ENCODE measurements around the gene PYGB. TPM values are rescaled to one million over a fixed set of nuclear protein-coding genes. Genes with fewer than 3 reads are reported as not detected.

Gene PYGB
- total RNA-seq, 1 experiment from 2014 or later = 435 TPM

GRCh38 chr20:25246182-25246999, 1.5 kb upstream of the PYGB start:
- ChIA-PET CTCF (interaction anchor here (0.5 to 6.5 kb wide), 28 partner anchors 9 to 830 kb away, joined by 3 to 92 read pairs (median 4); no protein-coding TSS in a partner anchor), POLR2A (interaction anchor here (0.8 to 15.4 kb wide), 25 partner anchors 9 to 1885 kb away, joined by 3 to 517 read pairs (median 6); partner anchors contain the start of genes ABHD12, APMAP, ENTPD6 and GINS1)
- Mint-ChIP-seq H3K4me3 (ENCODE audit: unreplicated experiment) (peak overlapping the region; percentile 93), H3K9me3 (ENCODE audit: unreplicated experiment) (no peaks in the 10 kb centered on the region), H3K36me3 (ENCODE audit: insufficient read depth, unreplicated experiment) (peaks cover 18% of the 10 kb centered on the region), H3K4me1 (ENCODE audit: insufficient read depth, unreplicated experiment) (peaks cover 28% of the 10 kb centered on the region), H3K27ac (ENCODE audit: low read depth, unreplicated experiment) (peak overlapping the region; percentile 74), H3K27me3 (ENCODE audit: insufficient read depth, unreplicated experiment) (no peaks in the 10 kb centered on the region)
- DNase-seq (ENCODE audit: unreplicated experiment) = no peak
- BruUV-seq (replicated peaks) = TSS peak; percentile 45
- intact Hi-C loops (cut with micrococcal nuclease) = loop anchor here (2.0 to 10.0 kb wide), 5 partner anchors 14 to 252 kb away; no protein-coding TSS in a partner anchor
- TF ChIP-seq CTCF (IDR thresholded peaks at IDR 0.05; ENCODE audit: unreplicated experiment) = no peak

- ChIA-PET POLR2A (interaction anchor here (0.7 to 15.4 kb wide), 34 partner anchors 9 to 1886 kb away, joined by 3 to 517 read pairs (median 5); partner anchors contain the start of genes ABHD12, ACSS1, APMAP and ENTPD6), CTCF (interaction anchor here (0.5 to 6.5 kb wide), 34 partner anchors 9 to 831 kb away, joined by 3 to 92 read pairs (median 4); no protein-coding TSS in a partner anchor)
- Mint-ChIP-seq H3K27ac (ENCODE audit: low read depth, unreplicated experiment) (peak overlapping the region; percentile 74), H3K9me3 (ENCODE audit: unreplicated experiment) (no peaks in the 10 kb centered on the region), H3K36me3 (ENCODE audit: insufficient read depth, unreplicated experiment) (peaks cover 25% of the 10 kb centered on the region), H3K4me1 (ENCODE audit: insufficient read depth, unreplicated experiment) (peaks cover 24% of the 10 kb centered on the region), H3K4me3 (ENCODE audit: unreplicated experiment) (peak overlapping the region; percentile 93), H3K27me3 (ENCODE audit: insufficient read depth, unreplicated experiment) (no peaks in the 10 kb centered on the region)
- peak; percentile 21 for TF ChIP-seq CTCF (IDR thresholded peaks at IDR 0.05; ENCODE audit: unreplicated experiment)
- intact Hi-C loops (cut with micrococcal nuclease) = loop anchor here (1.0 to 10.0 kb wide), 7 partner anchors 9 to 252 kb away; no protein-coding TSS in a partner anchor
- peak; percentile 79 for DNase-seq (ENCODE audit: unreplicated experiment)
- no TSS peak for BruUV-seq (replicated peaks)
Measured at GRCh38 chr20:25247000-25247517, 826 bp upstream of the PYGB start.

- Mint-ChIP-seq H3K27me3 (ENCODE audit: insufficient read depth, unreplicated experiment) (no peaks in the 10 kb centered on the region), H3K4me1 (ENCODE audit: insufficient read depth, unreplicated experiment) (peaks cover 26% of the 10 kb centered on the region), H3K36me3 (ENCODE audit: insufficient read depth, unreplicated experiment) (peaks cover 29% of the 10 kb centered on the region), H3K4me3 (ENCODE audit: unreplicated experiment) (peak overlapping the region; percentile 93), H3K9me3 (ENCODE audit: unreplicated experiment) (no peaks in the 10 kb centered on the region), H3K27ac (ENCODE audit: low read depth, unreplicated experiment) (peak overlapping the region; percentile 74)
- no TSS peak for BruUV-seq (replicated peaks)
- no peak for DNase-seq (ENCODE audit: unreplicated experiment)
- TF ChIP-seq CTCF (IDR thresholded peaks at IDR 0.05; ENCODE audit: unreplicated experiment) = no peak
- ChIA-PET POLR2A (interaction anchor here (0.7 to 15.4 kb wide), 40 partner anchors 9 to 1887 kb away, joined by 3 to 517 read pairs (median 4); partner anchors contain the start of genes ABHD12, ACSS1, APMAP and ENTPD6), CTCF (interaction anchor here (0.6 to 6.5 kb wide), 25 partner anchors 9 to 305 kb away, joined by 3 to 92 read pairs (median 4); no protein-coding TSS in a partner anchor)
- intact Hi-C loops (cut with micrococcal nuclease) = loop anchor here (1.0 to 10.0 kb wide), 7 partner anchors 9 to 253 kb away; no protein-coding TSS in a partner anchor
Measured at GRCh38 chr20:25247518-25247955, 348 bp upstream of the PYGB start.

All from MCF 10A (cell line).